BJ (cell line): Measurements from ENCODE around the gene GABRA5. TPM values are rescaled to one million over a fixed set of nuclear protein-coding genes. Genes with fewer than 3 reads are reported as not detected.

Experiments used
- CTCF ChIA-PET: fragments of 350-600 bp; formaldehyde crosslinking; extraction: SDS; loops from one replicate; lab custom pipeline; 2021; ENCODE audit warnings: antibody characterized with exemption, inconsistent platforms; lab: Yijun Ruan, JAX
- POLR2A ChIA-PET: fragments of 300-600 bp; sonication (Branson Sonifier 250); formaldehyde crosslinking; extraction: SDS; loops from one replicate; lab custom pipeline; 2021; ENCODE audit warnings: antibody characterized with exemption; lab: Charles Lee
- DNase-seq: peaks from one replicate; pipeline ENCODE4 v3.0.0-alpha.2; 2011; ENCODE audit warnings: low read depth
- H3K27me3 ChIP-seq: 2 replicates; pipeline ENCODE4 v1.6.0; 2011; ENCODE audit warnings: low read length; ENCODE audit not compliant: control insufficient read depth, insufficient read depth
- H3K36me3 ChIP-seq: 2 replicates; pipeline ENCODE4 v1.5.1; 2011; ENCODE audit warnings: low read length; ENCODE audit not compliant: control insufficient read depth, insufficient read depth
- H3K4me3 ChIP-seq: 2 replicates; pipeline ENCODE4 v1.5.1; 2011; ENCODE audit warnings: low read depth, mild to moderate bottlenecking, control low read depth, low read length
- CTCF ChIP-seq: IDR thresholded peaks from 2 replicates; pipeline ENCODE4 v1.5.1; 2011; ENCODE audit warnings: low read depth, mild to moderate bottlenecking, control low read depth, inconsistent platforms, low read length, moderate library complexity; ENCODE audit not compliant: insufficient read depth
- polyA plus RNA-seq: library from polyadenylated mRNA; depleted of rRNA; stranded (reverse); fragments of >200 nt; gene quantifications from 2 replicates; pipeline ENCODE4 v1.2.3, GENCODE V29; 2011

The GABRA5 gene
- polyA plus RNA-seq, 1 experiment, result 0.40 TPM

GRCh38 chr15:26921433-26921832 is 54.6 kb downstream of the GABRA5 start:
- DNase-seq, result no peak
- ChIA-PET CTCF (no interaction called here), POLR2A (no interaction called here)
- Histone ChIP-seq H3K27me3 (no peaks in the 10 kb centered on the region), H3K36me3 (no peaks in the 10 kb centered on the region), H3K4me3 (no peak overlapping the region)
- no peak for TF ChIP-seq CTCF

GRCh38 chr15:26926081-26926480 is 59.2 kb downstream of the GABRA5 start:
- no peak for DNase-seq
- TF ChIP-seq CTCF, result no peak
- POLR2A ChIA-PET, result no interaction called here
- H3K4me3 ChIP-seq, result no peak overlapping the region
- CTCF ChIA-PET, result interaction anchor here (0.5 kb wide), 1 partner anchor 23 kb away, joined by 3 read pairs; no protein-coding TSS in a partner anchor
- H3K27me3 ChIP-seq, result no peaks in the 10 kb centered on the region
- H3K36me3 ChIP-seq, result no peaks in the 10 kb centered on the region

- ChIA-PET POLR2A (no interaction called here), CTCF (no interaction called here)
- Histone ChIP-seq H3K27me3 (no peaks in the 10 kb centered on the region), H3K36me3 (no peaks in the 10 kb centered on the region), H3K4me3 (no peak overlapping the region)
- DNase-seq, result no peak
- TF ChIP-seq CTCF, result no peak
These were observed 61.2 kb downstream of the GABRA5 start for GRCh38 chr15:26928051-26928450.

- no peaks in the 10 kb centered on the region for H3K27me3 ChIP-seq
- no peaks in the 10 kb centered on the region for H3K36me3 ChIP-seq
- DNase-seq, result no peak
These were observed 62.7 kb downstream of the GABRA5 start for GRCh38 chr15:26929588-26929987.

DNA sequence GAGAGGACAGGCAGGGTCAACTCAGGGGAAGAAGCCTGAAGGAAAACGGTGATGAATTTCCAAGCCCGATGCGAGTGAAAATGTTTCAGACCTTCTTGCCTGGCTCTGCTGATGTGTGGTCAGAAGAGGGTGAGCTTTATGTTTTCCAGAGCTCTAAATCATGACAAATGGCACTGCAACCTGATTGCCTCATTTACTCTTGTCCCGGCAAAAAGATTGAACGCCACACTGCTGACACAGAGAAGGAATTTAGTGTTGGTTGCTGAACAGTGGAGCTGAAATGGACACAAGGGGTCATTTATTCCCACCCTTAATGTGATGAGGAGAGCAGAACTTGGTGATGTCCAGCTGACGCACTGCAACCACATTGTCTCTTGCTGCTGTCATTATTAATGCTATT is 68.0 kb downstream of the GABRA5 start:
- no peak for DNase-seq
- CTCF ChIA-PET, result no interaction called here
- no peaks in the 10 kb centered on the region for H3K27me3 ChIP-seq
- no peak for TF ChIP-seq CTCF
- POLR2A ChIA-PET, result no interaction called here
- no peaks in the 10 kb centered on the region for H3K36me3 ChIP-seq
- no peak overlapping the region for H3K4me3 ChIP-seq

More at GRCh38 chr15:26929588-26929987, 62.7 kb downstream of the GABRA5 start:
- TF ChIP-seq CTCF, result no peak
- ChIA-PET POLR2A (no interaction called here), CTCF (interaction anchor here (0.5 kb wide), 1 partner anchor 628 kb away, joined by 4 read pairs; no protein-coding TSS in a partner anchor)
- no peak overlapping the region for H3K4me3 ChIP-seq
